GM12801 (cell line): ENCODE data around the gene IL1RAPL2.

Source experiments
- CTCF ChIP-seq: IDR thresholded peaks from one replicate; pipeline ENCODE4 v1.5.1; 2011; ENCODE audit warnings: control low read depth; ENCODE audit not compliant: insufficient read length; ENCODE audit errors: extremely low read depth

The IL1RAPL2 gene

GRCh38 chrX:105317117-105317516 is 751.1 kb downstream of the IL1RAPL2 start:
- no peak for TF ChIP-seq CTCF

GRCh38 chrX:105323928-105324327 is 757.9 kb downstream of the IL1RAPL2 start:
- TF ChIP-seq CTCF = no peak

GRCh38 chrX:105328773-105329172 is 762.8 kb downstream of the IL1RAPL2 start:
- TF ChIP-seq CTCF = no peak

GRCh38 chrX:105331244-105331643 is 765.2 kb downstream of the IL1RAPL2 start:
- no peak for TF ChIP-seq CTCF

GRCh38 chrX:105347373-105347772 is 781.4 kb downstream of the IL1RAPL2 start:
- no peak for TF ChIP-seq CTCF

GRCh38 chrX:105349476-105349875 is 783.5 kb downstream of the IL1RAPL2 start:
- no peak for TF ChIP-seq CTCF

- TF ChIP-seq CTCF = no peak
Observed at GRCh38 chrX:105375816-105376215, 809.8 kb downstream of the IL1RAPL2 start.

- no peak for TF ChIP-seq CTCF
Observed at GRCh38 chrX:105424729-105425128, 858.7 kb downstream of the IL1RAPL2 start.
